ENCODE measurements around the gene SGTB. TPM values are rescaled to one million over a fixed set of nuclear protein-coding genes. Genes with fewer than 3 reads are reported as not detected.
"Not testable (repeated sequence)": the region's sequence is repeated elsewhere in the genome, so short reads cannot be mapped to it uniquely, and the experiment has no call there.

The SGTB gene
- total RNA-seq, 3 donors from 2014 or later, result 9.2 to 11.0 (median 9.8) TPM

DNA sequence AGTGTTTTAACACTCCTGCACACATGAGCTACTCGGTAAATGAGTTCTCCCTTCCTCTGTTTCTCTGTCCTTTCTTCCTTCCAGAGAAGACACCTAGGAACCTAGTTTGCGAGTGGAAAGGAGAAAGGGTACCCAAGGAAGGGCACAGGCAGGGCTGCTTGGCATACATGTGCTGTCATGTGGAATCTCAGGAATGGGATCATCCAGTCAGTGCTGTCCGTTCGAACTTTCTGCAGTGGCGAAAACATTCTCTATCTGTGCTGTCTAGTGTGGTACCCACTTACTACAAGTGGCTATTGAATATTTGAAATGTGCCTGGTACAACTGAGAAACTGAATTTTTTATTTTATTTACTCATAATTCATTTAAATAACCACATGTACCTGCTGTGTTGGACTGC lies 28.0 kb upstream of the SGTB start:
- DNase-seq, result no peak

DNA sequence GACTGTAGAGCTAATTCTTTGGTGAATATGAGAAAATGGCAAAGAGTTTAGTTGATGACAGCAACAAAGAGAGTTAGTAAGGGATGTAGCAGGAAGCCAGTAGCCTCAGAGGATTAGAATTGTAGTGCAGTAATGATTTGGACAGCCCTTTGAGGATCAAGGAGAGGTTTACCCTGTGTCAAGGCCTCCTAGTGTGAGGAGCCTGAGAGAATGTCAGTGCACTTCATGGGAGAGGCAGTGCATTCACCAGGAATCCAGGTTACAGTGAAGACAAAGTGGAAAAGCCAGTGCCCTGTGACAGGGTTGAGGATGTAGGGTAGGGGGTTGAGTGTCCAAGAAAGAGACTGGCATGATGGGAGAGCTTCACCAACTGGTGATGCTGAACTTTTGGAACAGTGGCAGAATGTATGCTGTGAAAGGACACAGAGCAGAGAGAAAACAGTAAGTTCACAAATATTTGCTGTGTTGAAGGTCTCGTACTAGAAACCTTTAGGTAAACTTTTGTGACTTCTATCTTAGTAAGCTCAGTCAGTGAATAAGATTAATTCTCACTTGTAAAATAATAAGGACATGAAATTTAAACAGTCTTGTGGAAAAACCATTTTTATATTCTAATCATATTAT lies 27.4 kb upstream of the SGTB start:
- Mint-ChIP-seq H3K27me3 (ENCODE audit: low read depth) (no peaks in the 10 kb centered on the region), H3K9me3 (no peaks in the 10 kb centered on the region), H3K36me3 (ENCODE audit: insufficient read depth) (peaks cover 2% of the 10 kb centered on the region), H3K4me1 (ENCODE audit: low read depth) (peaks cover 4% of the 10 kb centered on the region), H3K4me3 (no peak overlapping the region)
- DNase-seq, result no peak
- no peak for ATAC-seq

More for the DNA sequence above, 28.0 kb upstream of the SGTB start:
- Mint-ChIP-seq H3K27me3 (ENCODE audit: low read depth) (no peaks in the 10 kb centered on the region), H3K4me1 (ENCODE audit: low read depth) (peaks cover 4% of the 10 kb centered on the region), H3K36me3 (ENCODE audit: insufficient read depth) (peaks cover 2% of the 10 kb centered on the region), H3K4me3 (no peak overlapping the region), H3K9me3 (no peaks in the 10 kb centered on the region)
- ATAC-seq, result no peak

DNA sequence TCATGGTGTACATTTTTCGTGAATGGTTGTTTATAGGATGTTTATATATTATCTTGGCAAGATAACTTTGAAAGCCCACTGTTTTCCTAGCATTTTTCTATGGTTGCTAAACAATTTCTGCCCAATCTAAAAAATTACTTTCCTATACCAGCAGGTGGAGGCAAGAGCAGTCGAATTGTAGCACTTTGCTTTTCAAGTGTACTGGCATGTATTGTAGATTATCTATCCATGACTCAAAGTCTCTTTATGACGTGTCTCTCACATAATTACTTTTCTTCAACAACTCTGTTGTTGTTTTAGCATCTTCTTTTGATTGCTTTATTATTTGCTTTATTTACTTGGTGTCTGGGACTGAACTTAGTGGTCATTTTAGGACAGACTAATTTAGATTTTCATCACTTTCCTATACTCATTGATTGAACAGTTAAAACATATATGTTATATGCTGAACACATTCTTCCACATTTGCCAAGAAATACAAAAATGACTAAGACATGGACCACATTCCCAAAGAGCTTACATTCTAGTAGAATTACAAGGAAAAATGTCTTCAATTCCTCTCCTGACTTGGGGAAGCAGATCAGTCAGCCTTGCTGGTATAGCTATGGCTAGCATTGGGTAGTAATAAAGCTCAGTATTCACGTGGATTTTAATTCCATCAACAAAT lies 20.8 kb upstream of the SGTB start:
- ATAC-seq, result peak; percentile 87 to 93
- H3K4me3 Mint-ChIP-seq, result no peak overlapping the region
- peaks cover 2% of the 10 kb centered on the region for H3K36me3 Mint-ChIP-seq (ENCODE audit: insufficient read depth)
- no peaks in the 10 kb centered on the region for H3K27me3 Mint-ChIP-seq (ENCODE audit: low read depth)
- no peaks in the 10 kb centered on the region for H3K9me3 Mint-ChIP-seq
- no peak for DNase-seq
- peaks cover 5% of the 10 kb centered on the region for H3K4me1 Mint-ChIP-seq (ENCODE audit: low read depth)

DNA sequence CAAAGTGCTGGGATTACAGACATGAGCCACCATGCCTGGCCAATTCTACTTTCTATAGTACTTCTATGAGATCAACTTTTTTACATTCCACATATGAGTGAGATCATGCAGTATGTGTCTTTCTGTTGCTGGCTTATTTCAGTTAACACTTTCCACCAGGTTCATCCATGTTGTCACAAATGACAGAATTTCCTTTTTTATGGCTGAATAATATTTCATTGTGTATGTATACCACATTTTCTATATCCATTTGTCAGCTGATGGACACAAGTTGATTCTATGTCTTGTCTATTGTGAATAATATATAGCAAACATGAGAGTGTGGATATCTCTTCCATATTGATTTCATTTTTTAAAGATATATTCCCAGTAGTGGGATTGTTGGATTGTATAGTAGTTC lies 17.3 kb upstream of the SGTB start:
- no peaks in the 10 kb centered on the region for H3K9me3 Mint-ChIP-seq
- ATAC-seq, result no peak
- peaks cover 2% of the 10 kb centered on the region for H3K36me3 Mint-ChIP-seq (ENCODE audit: insufficient read depth)
- H3K4me1 Mint-ChIP-seq (ENCODE audit: low read depth), result peaks cover 16% of the 10 kb centered on the region
- no peak overlapping the region for H3K4me3 Mint-ChIP-seq
- H3K27me3 Mint-ChIP-seq (ENCODE audit: low read depth), result no peaks in the 10 kb centered on the region
- DNase-seq, result no peak

DNA sequence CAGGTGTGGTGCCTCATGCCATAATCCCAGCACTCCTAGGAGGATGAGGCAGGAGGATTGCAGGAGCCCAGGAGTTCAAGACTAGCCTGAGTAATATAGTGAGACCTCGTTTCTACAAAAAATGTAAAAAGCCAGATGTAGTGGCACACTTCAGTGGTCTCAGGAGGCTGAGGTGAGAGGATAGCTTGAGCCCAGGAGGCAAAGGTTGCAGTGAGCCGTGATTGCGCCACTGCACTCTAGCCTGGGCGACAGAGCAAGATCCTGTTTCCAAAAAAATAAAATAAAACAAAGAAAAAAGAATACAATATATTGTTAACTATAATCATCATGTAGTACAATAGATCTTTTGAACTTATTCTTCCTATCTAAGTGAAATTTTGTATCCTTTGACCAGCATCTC lies 16.4 kb upstream of the SGTB start:
- Mint-ChIP-seq H3K27me3 (ENCODE audit: low read depth) (no peaks in the 10 kb centered on the region), H3K9me3 (no peaks in the 10 kb centered on the region), H3K4me1 (ENCODE audit: low read depth) (peaks cover 16% of the 10 kb centered on the region), H3K4me3 (no peak overlapping the region), H3K36me3 (ENCODE audit: insufficient read depth) (peaks cover 2% of the 10 kb centered on the region)
- DNase-seq (no peak), ATAC-seq (no peak)

DNA sequence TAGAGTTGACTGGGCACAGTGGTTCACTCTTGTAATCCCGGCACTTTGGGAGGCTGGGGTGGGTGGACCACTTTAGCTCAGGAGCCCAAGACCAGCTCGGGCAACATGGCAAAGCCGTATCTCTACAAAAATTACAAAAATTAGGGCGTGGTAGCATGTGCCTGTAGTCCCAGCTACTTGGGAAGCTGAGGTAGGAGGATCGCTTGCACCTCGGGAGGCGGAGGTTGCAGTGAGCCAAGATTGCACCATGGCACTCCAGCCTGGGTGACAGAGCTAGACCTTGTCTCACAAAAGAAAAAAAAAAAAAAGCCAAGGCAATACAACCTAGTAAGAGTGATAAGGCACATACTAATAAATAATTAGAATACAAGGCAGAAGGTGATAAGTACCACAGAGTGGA lies 15.9 kb upstream of the SGTB start:
- no peaks in the 10 kb centered on the region for H3K27me3 Mint-ChIP-seq (ENCODE audit: low read depth)
- DNase-seq, result no peak
- peaks cover 14% of the 10 kb centered on the region for H3K4me1 Mint-ChIP-seq (ENCODE audit: low read depth)
- peaks cover 2% of the 10 kb centered on the region for H3K36me3 Mint-ChIP-seq (ENCODE audit: insufficient read depth)
- no peak for ATAC-seq
- H3K9me3 Mint-ChIP-seq, result no peaks in the 10 kb centered on the region
- no peak overlapping the region for H3K4me3 Mint-ChIP-seq

DNA sequence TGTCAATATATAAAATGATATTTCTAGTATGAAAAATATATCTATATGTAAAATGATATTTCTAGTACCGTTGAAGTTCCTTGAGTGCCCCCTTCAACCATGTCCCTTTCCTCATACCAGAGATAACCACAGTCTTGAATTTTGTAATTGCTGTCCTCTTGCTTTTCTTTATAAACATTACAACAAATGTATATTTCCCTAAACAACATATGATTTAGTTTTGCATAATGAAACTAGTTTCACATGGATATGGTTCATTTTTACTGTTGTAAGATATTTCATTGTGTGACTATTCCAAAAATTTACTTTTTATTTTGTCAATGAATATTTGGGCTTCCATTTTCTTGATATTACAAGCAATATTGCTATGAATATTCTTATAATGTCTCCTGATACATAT lies 14.1 kb upstream of the SGTB start:
- Mint-ChIP-seq H3K27me3 (ENCODE audit: low read depth) (no peaks in the 10 kb centered on the region), H3K4me3 (no peak overlapping the region), H3K4me1 (ENCODE audit: low read depth) (peaks cover 11% of the 10 kb centered on the region), H3K36me3 (ENCODE audit: insufficient read depth) (peaks cover 2% of the 10 kb centered on the region), H3K9me3 (no peaks in the 10 kb centered on the region)
- ATAC-seq (no peak), DNase-seq (no peak)

DNA sequence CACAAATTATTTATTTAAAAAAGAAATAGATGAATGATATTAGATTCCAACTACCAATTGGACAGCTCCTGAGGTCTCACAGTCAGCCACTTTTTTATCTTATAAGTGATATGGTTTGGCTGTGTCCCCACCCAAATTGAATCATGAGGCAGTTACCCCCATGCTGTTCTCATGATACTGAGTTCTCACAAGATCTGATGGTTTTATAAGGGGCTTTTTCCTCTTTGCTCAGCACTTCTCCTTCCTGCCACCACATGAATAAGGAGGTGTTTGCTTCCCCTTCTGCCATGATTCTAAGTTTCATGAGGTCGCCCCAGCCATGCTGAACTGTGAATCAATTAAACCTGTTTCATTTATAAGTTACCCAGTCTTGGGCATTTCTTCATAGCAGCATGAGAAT lies 13.0 kb upstream of the SGTB start:
- peaks cover 11% of the 10 kb centered on the region for H3K4me1 Mint-ChIP-seq (ENCODE audit: low read depth)
- ATAC-seq (no peak), DNase-seq (no peak)
- H3K4me3 Mint-ChIP-seq, result no peak overlapping the region
- no peaks in the 10 kb centered on the region for H3K9me3 Mint-ChIP-seq
- no peaks in the 10 kb centered on the region for H3K27me3 Mint-ChIP-seq (ENCODE audit: low read depth)
- H3K36me3 Mint-ChIP-seq (ENCODE audit: insufficient read depth), result peaks cover 2% of the 10 kb centered on the region

DNA sequence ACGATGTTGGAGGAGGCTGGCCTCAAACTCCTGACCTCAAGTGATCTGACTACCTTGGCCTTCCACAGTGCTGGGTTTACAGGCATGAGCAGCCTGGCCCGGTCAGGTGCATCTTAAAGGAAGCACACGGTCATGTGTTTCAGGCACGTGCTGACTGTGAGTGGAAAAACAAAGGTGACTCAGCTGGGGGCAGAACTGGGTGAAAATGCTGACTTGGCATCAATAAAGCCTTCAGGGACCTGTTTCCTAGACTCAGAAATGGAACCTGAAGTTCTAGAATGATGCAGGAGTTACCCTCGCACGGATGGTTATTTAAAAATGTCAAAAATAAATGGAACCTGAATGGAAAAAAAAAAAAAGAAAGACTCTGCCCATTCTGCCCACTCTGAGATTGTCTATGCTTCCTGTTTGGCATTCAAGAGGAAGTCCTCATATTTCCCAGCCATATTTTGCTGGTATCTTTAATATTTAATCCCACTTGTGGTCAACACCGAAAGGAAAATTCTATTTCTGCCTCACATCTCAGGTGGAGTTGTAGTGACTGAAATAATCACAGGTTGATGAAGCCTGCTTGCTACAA lies 12.4 kb upstream of the SGTB start:
- not testable (repeated sequence) for H3K27me3 Mint-ChIP-seq (ENCODE audit: low read depth); H3K9me3 Mint-ChIP-seq; ATAC-seq; H3K36me3 Mint-ChIP-seq (ENCODE audit: insufficient read depth); DNase-seq; H3K4me3 Mint-ChIP-seq
- peaks cover 11% of the 10 kb centered on the region for H3K4me1 Mint-ChIP-seq (ENCODE audit: low read depth)

DNA sequence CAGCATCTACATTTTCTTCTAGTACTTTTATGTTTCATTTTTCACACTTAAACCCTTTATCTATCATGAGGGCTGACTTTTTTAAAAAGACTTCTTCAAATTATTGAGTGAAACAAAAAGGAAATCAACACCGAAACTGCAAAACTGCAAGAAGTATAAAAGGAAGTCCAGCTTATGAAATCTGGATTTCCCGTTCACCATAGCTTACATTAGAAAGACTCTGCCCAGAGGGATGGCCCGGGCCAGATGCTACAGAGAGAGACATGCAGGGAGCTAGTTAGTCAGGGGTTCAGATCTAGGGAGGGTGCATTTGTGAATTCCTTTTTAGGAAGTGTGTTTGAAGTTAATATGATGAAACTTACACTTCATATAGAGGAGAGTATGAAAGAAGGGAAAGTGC lies 10.1 kb upstream of the SGTB start:
- H3K9me3 Mint-ChIP-seq; H3K36me3 Mint-ChIP-seq (ENCODE audit: insufficient read depth); H3K4me3 Mint-ChIP-seq; H3K27me3 Mint-ChIP-seq (ENCODE audit: low read depth); ATAC-seq; DNase-seq: not testable (repeated sequence)
- H3K4me1 Mint-ChIP-seq (ENCODE audit: low read depth), result peaks cover 11% of the 10 kb centered on the region

DNA sequence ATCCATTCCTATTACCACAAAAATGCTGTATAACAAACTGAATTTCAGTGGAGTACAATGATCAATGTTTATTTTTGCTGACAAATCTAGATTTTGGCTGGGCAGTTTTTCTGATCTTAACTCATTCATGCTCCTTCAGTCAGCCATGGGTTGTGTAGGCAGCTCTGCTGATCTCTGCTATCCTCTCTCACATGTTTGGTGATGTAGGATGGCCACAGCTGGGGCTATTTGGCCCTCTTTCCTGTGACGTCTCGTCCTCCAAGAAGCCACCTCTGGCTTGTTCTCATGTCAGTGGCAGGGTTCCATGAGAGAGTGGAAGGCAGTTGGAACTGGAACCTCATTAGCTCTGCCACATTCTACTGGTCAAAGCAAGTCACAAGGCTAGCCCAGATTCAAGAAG lies 9.0 kb upstream of the SGTB start:
- no peak for ATAC-seq
- peaks cover 11% of the 10 kb centered on the region for H3K4me1 Mint-ChIP-seq (ENCODE audit: low read depth)
- DNase-seq, result no peak
- no peaks in the 10 kb centered on the region for H3K36me3 Mint-ChIP-seq (ENCODE audit: insufficient read depth)
- no peaks in the 10 kb centered on the region for H3K9me3 Mint-ChIP-seq
- no peaks in the 10 kb centered on the region for H3K27me3 Mint-ChIP-seq (ENCODE audit: low read depth)
- H3K4me3 Mint-ChIP-seq, result no peak overlapping the region

DNA sequence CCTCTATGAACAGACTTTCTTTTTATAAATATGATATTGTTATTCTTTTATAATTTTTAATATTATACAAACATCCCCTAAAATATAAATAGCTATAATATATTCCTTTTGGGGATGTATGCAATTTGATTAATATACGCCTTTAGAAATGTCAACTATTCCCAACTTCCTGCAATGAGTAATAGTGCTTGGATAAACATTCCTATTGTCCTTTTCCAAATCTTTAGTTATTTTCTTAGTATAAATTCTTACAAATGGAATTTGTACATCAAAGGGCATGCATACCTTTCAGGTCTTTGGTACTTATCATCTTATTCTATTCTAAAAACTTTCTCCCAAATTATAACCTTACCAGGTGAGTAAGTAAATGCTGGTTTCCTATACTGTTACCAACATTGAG lies 6.3 kb upstream of the SGTB start:
- Mint-ChIP-seq H3K4me3 (no peak overlapping the region), H3K27me3 (ENCODE audit: low read depth) (no peaks in the 10 kb centered on the region), H3K36me3 (ENCODE audit: insufficient read depth) (no peaks in the 10 kb centered on the region), H3K9me3 (no peaks in the 10 kb centered on the region), H3K4me1 (ENCODE audit: low read depth) (peaks cover 3% of the 10 kb centered on the region)
- DNase-seq (no peak), ATAC-seq (no peak)

DNA sequence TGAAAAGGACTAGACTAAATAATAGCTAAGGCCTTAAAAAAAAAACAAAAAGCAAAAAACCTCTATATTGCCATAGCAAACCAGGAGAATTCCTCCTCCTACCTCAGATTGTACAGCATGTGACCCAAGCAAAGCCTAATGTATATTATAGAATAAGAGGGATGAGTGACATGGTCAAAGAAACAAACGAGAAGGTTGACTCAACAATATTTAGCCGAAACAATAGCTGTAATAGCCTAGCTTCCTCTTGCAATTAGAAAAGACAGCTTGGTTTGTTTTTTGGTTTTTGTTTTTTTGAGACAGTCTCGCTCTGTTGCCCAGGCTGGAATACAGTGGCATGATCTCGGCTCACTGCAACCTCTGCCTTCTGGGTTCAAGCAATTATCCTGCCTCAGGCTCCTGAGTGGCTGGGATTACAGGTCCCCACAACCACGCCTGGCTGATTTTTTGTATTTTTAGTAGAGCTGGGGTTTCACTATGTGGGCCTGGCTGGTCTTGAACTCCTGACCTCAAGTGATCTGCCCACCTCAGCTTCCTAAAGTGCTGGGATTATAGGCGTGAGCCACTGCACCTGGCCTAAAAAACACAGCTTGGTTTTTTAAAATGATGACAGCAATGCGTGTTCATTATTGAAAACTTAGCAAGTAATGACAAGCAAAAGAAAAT lies 5.7 kb upstream of the SGTB start:
- no peak for ATAC-seq
- Mint-ChIP-seq H3K27me3 (ENCODE audit: low read depth) (no peaks in the 10 kb centered on the region), H3K4me1 (ENCODE audit: low read depth) (peaks cover 9% of the 10 kb centered on the region), H3K4me3 (no peak overlapping the region), H3K9me3 (no peaks in the 10 kb centered on the region), H3K36me3 (ENCODE audit: insufficient read depth) (no peaks in the 10 kb centered on the region)
- no peak for DNase-seq

DNA sequence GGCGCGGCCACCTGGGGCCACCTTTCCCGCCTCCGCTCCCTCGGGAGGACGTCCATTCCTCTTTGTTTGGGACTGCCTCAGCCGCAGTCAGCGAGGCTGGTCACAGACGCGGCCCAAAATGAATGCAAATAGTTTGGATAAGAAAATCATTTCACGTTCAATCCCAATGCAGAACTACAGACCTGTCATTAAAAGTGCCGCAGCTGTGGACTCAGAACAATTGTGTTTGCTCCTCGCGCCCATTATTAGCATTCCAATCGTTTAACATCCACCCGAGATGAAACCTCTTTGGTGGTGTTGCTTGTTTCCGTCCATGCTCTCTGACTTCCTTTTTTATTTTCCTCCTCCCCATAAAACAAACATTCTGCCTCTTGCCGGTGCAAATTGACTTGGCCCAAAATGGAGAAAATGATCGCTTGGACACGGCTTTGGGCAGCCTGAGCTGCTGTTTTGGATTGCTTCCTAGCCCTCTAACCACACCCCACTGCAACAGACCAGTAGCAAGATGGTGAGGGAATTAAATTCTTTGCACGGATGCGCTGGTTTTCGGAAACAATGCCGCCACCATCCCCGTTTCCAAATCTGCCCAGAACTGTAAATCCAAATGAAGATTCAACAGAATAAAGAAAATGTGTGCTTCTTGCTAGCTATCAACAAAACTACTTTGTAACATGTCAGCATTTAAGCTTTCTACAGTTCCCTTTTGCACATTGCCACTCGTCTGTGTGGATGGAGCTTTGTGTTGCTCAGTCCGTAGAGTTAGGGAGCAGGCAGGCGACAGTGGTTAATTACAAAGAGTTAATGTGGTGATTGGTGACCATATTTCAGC lies 880 bp upstream of the SGTB start:
- Mint-ChIP-seq H3K27me3 (ENCODE audit: low read depth) (no peaks in the 10 kb centered on the region), H3K36me3 (ENCODE audit: insufficient read depth) (no peaks in the 10 kb centered on the region), H3K9me3 (no peaks in the 10 kb centered on the region), H3K4me1 (ENCODE audit: low read depth) (peaks cover 32% of the 10 kb centered on the region), H3K4me3 (peak overlapping the region; percentile 94)
- no peak for ATAC-seq
- DNase-seq, result no peak

Data from activated T-cell treated with anti-CD3 and anti-CD28 coated beads, Interleukin-2, amount 50 U/mL, for 4 hours (primary cell).